Measurements from ENCODE around the gene MTRF1.

MTRF1 gene

DNA sequence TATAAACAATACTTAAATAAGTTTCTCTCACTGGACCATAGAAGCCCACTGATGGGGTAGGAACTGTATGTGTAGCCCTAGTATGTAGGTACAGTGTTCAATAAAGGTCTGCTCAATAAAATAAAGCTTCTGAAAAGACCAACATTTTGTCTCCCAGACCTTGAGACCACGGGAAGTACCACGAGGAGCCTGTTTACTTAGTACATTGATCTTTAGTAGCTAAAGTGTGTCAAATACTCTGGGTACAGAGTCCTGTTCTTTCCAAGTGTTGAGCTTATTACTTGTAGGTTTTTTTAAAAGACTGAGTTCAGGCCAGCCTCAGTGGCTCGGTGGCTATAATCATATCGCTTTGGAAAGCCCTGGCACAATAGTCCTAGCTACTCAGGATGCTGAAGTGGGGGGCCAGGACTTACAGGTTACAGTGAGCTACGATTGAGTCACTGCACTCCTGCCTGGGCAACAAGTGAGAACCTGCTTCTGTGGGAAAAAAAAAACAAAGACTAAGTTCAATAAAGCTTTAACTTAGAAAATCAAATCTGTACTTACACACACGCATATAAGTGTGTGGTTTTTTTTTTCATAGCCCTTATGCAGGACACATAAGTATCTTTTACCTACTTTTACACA is 3.4 kb downstream of the MTRF1 start:
- Histone ChIP-seq H3K9me3 (ENCODE audit: control insufficient read depth, insufficient read depth, low read length) (no peaks in the 10 kb centered on the region; the same call in 1 of the 2 replicates), H3K36me3 (ENCODE audit: insufficient read depth, low read length) (no peaks in the 10 kb centered on the region; the same call in none of the 2 replicates), H3K9ac (ENCODE audit: low read depth, low read length) (no peak overlapping the region)

GRCh38 chr13:41257535-41257934 is 5.8 kb downstream of the MTRF1 start:
- H3K4me1 ChIP-seq (ENCODE audit: insufficient read depth, low read length), result no peaks in the 10 kb centered on the region
- no peaks in the 10 kb centered on the region for H3K9me3 ChIP-seq (ENCODE audit: control insufficient read depth, insufficient read depth, low read length)
- H3K36me3 ChIP-seq (ENCODE audit: insufficient read depth, low read length), result no peaks in the 10 kb centered on the region; the same call in none of the 2 replicates
- H3K9ac ChIP-seq (ENCODE audit: low read depth, low read length), result no peak overlapping the region

More for the DNA sequence above, 3.4 kb downstream of the MTRF1 start:
- H3K4me1 ChIP-seq (ENCODE audit: insufficient read depth, low read length), result no peaks in the 10 kb centered on the region

DNA sequence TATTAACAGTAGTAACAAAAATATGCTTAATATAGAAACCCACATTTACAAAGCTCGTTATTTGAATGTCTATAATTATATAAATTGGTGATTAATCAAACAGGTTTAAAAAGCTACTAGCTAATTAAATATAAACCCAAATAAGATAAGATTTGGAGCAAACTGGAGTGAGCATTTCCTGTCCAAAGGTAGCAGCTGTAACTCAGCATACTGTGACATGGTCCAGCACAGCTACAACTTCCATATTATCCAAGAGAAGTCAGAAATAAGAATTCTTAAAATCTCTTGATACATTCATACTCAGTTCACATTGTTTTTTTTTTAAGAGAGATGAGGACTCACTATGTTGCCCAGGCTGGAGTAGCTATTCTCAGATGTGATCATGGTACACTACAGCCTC is 8.5 kb downstream of the MTRF1 start:
- Histone ChIP-seq H3K9ac (ENCODE audit: low read depth, low read length) (no peak overlapping the region), H3K36me3 (ENCODE audit: insufficient read depth, low read length) (no peaks in the 10 kb centered on the region; the same call in none of the 2 replicates), H3K9me3 (ENCODE audit: control insufficient read depth, insufficient read depth, low read length) (no peaks in the 10 kb centered on the region), H3K4me1 (ENCODE audit: insufficient read depth, low read length) (no peaks in the 10 kb centered on the region)

DNA sequence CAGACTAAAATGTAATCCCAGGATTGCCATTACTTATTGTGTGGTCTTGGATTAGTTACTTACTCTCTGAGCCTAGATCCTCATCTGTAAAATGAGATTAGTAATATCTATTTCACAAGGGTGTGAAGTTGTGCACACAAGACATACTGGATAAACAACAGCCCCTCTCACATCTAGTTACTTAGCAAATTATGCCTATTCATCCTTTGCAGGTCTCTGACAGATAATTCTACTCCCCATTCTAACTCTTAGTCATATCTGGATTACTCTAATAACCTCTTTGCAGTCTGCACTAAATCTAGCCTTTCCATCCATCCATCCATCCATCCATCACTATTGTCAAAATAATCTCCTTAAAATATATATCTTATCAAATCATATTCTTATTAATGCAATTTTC is 12.4 kb downstream of the MTRF1 start:
- Histone ChIP-seq H3K4me1 (ENCODE audit: insufficient read depth, low read length) (no peaks in the 10 kb centered on the region), H3K9me3 (ENCODE audit: control insufficient read depth, insufficient read depth, low read length) (no peaks in the 10 kb centered on the region), H3K36me3 (ENCODE audit: insufficient read depth, low read length) (no peaks in the 10 kb centered on the region; the same call in 1 of the 2 replicates), H3K9ac (ENCODE audit: low read depth, low read length) (no peak overlapping the region)

DNA sequence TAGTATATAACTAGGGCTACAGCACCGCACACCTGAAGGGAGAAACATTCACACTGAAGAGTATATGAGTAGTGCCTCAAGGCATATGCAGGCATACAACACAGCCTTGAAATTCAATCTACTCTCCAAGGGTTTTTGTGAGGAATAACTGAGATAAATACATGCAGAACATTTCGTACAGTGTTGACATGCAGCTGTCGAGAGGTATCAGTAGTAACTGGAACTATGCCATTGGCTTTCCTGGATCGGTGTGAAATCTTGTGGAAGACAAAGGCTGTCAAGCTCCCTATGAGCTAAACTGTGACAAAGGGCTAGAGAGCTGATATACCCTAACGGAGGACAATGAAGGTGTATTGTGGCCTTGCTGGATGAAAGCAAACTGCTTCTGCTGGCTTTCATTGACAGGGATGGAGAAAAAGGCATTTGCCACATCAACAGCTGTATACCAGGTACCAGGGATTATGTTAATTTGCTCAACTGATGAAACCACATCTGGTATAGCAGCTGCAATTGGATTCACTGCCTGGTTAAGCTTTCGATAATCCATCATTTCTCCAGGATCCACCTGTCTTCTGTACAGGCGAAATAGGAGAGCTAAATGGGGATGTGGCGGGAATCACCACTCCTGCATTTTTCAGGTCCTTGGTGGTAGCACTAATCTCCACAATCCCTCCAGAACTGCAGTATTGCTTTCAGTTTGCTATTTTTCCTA is 16.3 kb downstream of the MTRF1 start:
- Histone ChIP-seq H3K9ac (ENCODE audit: low read depth, low read length) (no peak overlapping the region), H3K4me1 (ENCODE audit: insufficient read depth, low read length) (no peaks in the 10 kb centered on the region), H3K36me3 (ENCODE audit: insufficient read depth, low read length) (no peaks in the 10 kb centered on the region; the same call in 1 of the 2 replicates), H3K9me3 (ENCODE audit: control insufficient read depth, insufficient read depth, low read length) (no peaks in the 10 kb centered on the region)

GRCh38 chr13:41244556-41244955 is 18.8 kb downstream of the MTRF1 start:
- Histone ChIP-seq H3K9me3 (ENCODE audit: control insufficient read depth, insufficient read depth, low read length) (no peaks in the 10 kb centered on the region), H3K36me3 (ENCODE audit: insufficient read depth, low read length) (no peaks in the 10 kb centered on the region; the same call in 1 of the 2 replicates), H3K9ac (ENCODE audit: low read depth, low read length) (no peak overlapping the region), H3K4me1 (ENCODE audit: insufficient read depth, low read length) (no peaks in the 10 kb centered on the region)

- Histone ChIP-seq H3K9ac (ENCODE audit: low read depth, low read length) (no peak overlapping the region), H3K36me3 (ENCODE audit: insufficient read depth, low read length) (no peaks in the 10 kb centered on the region; the same call in 1 of the 2 replicates), H3K4me1 (ENCODE audit: insufficient read depth, low read length) (no peaks in the 10 kb centered on the region), H3K9me3 (ENCODE audit: control insufficient read depth, insufficient read depth, low read length) (no peaks in the 10 kb centered on the region)
These were observed 21.8 kb downstream of the MTRF1 start for GRCh38 chr13:41241626-41242025.

DNA sequence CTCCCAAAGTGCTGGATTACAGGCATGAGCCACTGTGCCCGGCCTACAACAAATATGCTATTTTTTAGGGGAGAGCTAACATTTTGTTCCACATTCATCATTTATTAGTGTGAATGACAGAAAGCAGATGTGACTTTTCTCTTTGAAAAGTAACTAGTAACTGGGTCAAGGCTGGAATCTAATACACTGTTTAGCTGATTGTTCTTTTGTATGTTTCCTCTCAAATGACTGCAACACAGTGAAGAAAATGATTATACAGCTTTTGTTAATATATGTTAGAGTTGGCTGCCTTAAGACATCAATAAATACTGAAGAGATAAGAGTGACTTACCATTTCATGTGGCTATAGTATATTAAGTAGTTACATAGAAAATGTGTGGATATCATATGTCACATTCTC is 27.0 kb downstream of the MTRF1 start:
- H3K36me3 ChIP-seq (ENCODE audit: insufficient read depth, low read length), result no peaks in the 10 kb centered on the region; the same call in 1 of the 2 replicates
- H3K9ac ChIP-seq (ENCODE audit: low read depth, low read length), result no peak overlapping the region
- no peaks in the 10 kb centered on the region for H3K4me1 ChIP-seq (ENCODE audit: insufficient read depth, low read length)
- H3K9me3 ChIP-seq (ENCODE audit: control insufficient read depth, insufficient read depth, low read length), result no peaks in the 10 kb centered on the region

DNA sequence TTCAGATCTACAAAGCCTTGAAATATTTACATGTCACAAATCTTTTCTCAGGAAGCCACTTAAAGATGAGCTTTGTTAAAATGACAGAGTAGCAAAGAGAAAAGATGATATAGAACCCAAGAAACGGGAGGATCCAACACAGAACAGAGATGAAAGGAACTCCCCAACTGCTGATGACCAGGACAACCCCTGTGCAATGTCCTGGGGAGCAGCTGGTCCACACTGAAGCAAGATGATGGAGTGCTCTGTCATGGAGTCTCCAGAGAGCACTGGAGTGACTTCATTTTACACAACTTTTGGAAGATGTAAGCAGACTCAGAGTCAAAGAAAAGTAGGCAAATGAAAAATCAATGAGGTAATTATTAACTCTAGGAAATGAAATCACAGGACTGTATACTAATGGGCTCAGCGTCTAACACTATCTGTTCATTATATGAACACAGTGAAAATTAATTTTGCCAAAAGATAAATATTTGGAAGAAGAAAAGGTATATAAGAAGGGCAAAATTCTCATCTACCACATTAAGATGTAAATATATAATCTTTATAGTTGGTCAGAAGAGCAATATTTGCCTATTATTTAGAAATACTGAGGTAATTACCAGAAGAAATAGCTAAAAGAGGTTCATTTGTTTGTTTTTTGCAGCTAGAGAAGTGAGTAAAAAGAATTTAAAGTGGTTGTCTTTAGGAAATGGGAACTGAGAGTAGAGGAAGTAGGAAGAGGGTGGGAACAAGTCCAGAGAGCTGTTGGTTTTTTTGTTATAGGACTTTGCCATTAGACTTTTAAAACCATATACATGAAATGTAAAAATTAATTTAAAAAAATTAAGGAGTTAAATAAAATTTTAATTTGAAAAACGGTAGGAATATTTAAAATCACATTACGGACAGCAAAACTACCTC is 30.5 kb downstream of the MTRF1 start:
- no peak overlapping the region for H3K9ac ChIP-seq (ENCODE audit: low read depth, low read length)
- H3K4me1 ChIP-seq (ENCODE audit: insufficient read depth, low read length), result no peaks in the 10 kb centered on the region
- H3K36me3 ChIP-seq (ENCODE audit: insufficient read depth, low read length), result no peaks in the 10 kb centered on the region
- no peaks in the 10 kb centered on the region for H3K9me3 ChIP-seq (ENCODE audit: control insufficient read depth, insufficient read depth, low read length)

DNA sequence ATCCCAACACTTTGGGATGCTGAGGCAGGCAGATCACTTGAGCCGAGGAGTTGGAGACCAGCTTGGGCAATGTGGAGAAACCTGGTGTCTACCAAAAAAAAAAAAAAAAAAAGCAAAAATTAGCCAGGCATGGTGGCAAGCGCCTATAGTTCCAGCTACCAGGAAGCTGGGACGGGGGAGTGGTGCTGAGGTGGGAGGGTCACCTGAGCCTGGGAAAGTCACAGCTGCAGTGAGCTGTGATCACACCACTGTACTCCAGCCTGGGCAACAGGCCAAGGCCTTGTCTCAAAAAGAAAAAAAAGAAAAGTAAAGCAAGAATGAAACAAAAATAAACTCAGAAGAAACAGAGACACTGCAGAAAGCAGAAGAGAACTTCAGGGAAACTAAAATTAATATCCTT is 31.6 kb downstream of the MTRF1 start:
- Histone ChIP-seq H3K4me1 (ENCODE audit: insufficient read depth, low read length) (no peaks in the 10 kb centered on the region), H3K36me3 (ENCODE audit: insufficient read depth, low read length) (no peaks in the 10 kb centered on the region), H3K9me3 (ENCODE audit: control insufficient read depth, insufficient read depth, low read length) (no peaks in the 10 kb centered on the region), H3K9ac (ENCODE audit: low read depth, low read length) (no peak overlapping the region)

GRCh38 chr13:41231025-41231677 is 32.2 kb downstream of the MTRF1 start:
- Histone ChIP-seq H3K4me1 (ENCODE audit: insufficient read depth, low read length) (no peaks in the 10 kb centered on the region), H3K9ac (ENCODE audit: low read depth, low read length) (no peak overlapping the region), H3K9me3 (ENCODE audit: control insufficient read depth, insufficient read depth, low read length) (no peaks in the 10 kb centered on the region), H3K36me3 (ENCODE audit: insufficient read depth, low read length) (no peaks in the 10 kb centered on the region)

DNA sequence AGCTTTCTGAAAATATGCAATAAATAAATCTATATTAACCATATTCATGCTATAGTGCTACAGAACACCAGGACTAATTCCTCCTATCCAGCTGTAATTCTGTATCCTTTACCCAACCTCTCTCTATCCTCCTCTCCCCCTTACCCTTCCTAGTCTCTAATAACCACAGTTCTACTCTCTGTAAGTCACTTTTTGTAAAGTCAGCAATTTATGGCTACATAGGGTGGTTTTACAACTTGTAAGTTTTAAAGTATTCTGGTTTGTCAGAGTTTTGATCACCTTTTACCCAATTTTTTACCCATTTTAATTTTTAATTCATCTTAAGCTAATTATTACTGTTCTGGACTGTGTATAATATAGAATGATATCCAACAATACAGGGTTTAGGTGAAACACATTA is 34.0 kb downstream of the MTRF1 start:
- H3K9ac ChIP-seq (ENCODE audit: low read depth, low read length), result no peak overlapping the region
- no peaks in the 10 kb centered on the region for H3K4me1 ChIP-seq (ENCODE audit: insufficient read depth, low read length)
- no peaks in the 10 kb centered on the region for H3K9me3 ChIP-seq (ENCODE audit: control insufficient read depth, insufficient read depth, low read length)
- H3K36me3 ChIP-seq (ENCODE audit: insufficient read depth, low read length), result no peaks in the 10 kb centered on the region

GRCh38 chr13:41224113-41225110 is 39.0 kb downstream of the MTRF1 start:
- H3K9ac ChIP-seq (ENCODE audit: low read depth, low read length), result no peak overlapping the region
- H3K4me1 ChIP-seq (ENCODE audit: insufficient read depth, low read length), result no peaks in the 10 kb centered on the region
- no peaks in the 10 kb centered on the region for H3K9me3 ChIP-seq (ENCODE audit: control insufficient read depth, insufficient read depth, low read length)
- no peaks in the 10 kb centered on the region for H3K36me3 ChIP-seq (ENCODE audit: insufficient read depth, low read length)
